Measurements from ENCODE around the gene WBP1. TPM values are rescaled to one million over a fixed set of nuclear protein-coding genes. Genes with fewer than 3 reads are reported as not detected.

WBP1 gene
- total RNA-seq, 2 experiments from 2014 or later = 66.8 to 69.6 TPM

- peaks cover 27% of the 10 kb centered on the region for H3K4me1 Mint-ChIP-seq
- peak within 1 kb of the TSS; percentile 42 for H3K27ac Mint-ChIP-seq
- H3K36me3 Mint-ChIP-seq = peaks cover 2% of the 10 kb centered on the region
- ATAC-seq (ENCODE audit: low read depth) (peak; percentile 12), DNase-seq (peak; percentile 46)
- peak within 1 kb of the TSS; percentile 87 for H3K4me3 Mint-ChIP-seq
- POLR2A ChIA-PET = interaction anchor here (0.7 to 3.2 kb wide), 4 partner anchors 16 to 30 kb away, joined by 3 to 12 read pairs (median 6); partner anchors contain the start of genes AUP1, CCDC142, HTRA2 and TTC31
- peaks cover 54% of the 10 kb centered on the region for H3K27me3 Mint-ChIP-seq
- H3K9me3 Mint-ChIP-seq = no peaks in the 10 kb centered on the region
Measured at GRCh38 chr2:74499267-74499939, 41.2 kb downstream of the WBP1 start, which contains the start of gene LBX2. LBX2 (minus strand) TSS chr2:74499603; CDS start chr2:74499537, 66 bp downstream.

GRCh38 chr2:74499940-74500577 lies 41.8 kb downstream of the WBP1 start:
- DNase-seq (no peak), ATAC-seq (ENCODE audit: low read depth) (no peak)
- peaks cover 8% of the 10 kb centered on the region for H3K36me3 Mint-ChIP-seq
- H3K27me3 Mint-ChIP-seq = peaks cover 54% of the 10 kb centered on the region
- peaks cover 32% of the 10 kb centered on the region for H3K4me1 Mint-ChIP-seq
- no peak overlapping the region for H3K27ac Mint-ChIP-seq
- peak overlapping the region; percentile 25 for H3K4me3 Mint-ChIP-seq
- POLR2A ChIA-PET = interaction anchor here (0.7 to 3.2 kb wide), 7 partner anchors 12 to 86 kb away, joined by 3 to 12 read pairs (median 4); partner anchors contain the start of genes AUP1, CCDC142, HTRA2 and TTC31
- H3K9me3 Mint-ChIP-seq = no peaks in the 10 kb centered on the region

DNA sequence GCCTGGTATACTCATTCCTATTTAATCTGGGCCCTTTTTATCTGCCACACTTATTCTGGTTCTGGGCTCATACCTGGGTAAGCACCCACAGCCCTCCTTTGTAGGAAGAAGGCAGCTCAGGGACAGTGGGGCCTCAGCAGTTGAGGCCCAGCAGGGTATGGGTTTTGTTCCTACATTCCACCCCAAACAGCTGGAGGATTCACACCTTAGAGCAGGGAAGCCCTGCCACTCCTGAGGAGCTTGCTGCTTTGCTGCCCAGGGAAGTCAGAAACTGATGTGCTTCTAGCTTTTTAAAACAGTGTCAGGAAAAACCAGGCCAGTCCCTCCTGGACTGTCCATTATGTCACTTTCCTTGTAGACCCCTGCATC lies 42.3 kb downstream of the WBP1 start:
- H3K36me3 Mint-ChIP-seq = peaks cover 9% of the 10 kb centered on the region
- POLR2A ChIA-PET = interaction anchor here (0.8 to 3.2 kb wide), 5 partner anchors 12 to 85 kb away, joined by 4 to 12 read pairs (median 4); partner anchors contain the start of genes AUP1, CCDC142, HTRA2 and TTC31
- no peak overlapping the region for H3K27ac Mint-ChIP-seq
- ATAC-seq (ENCODE audit: low read depth) (no peak), DNase-seq (no peak)
- H3K27me3 Mint-ChIP-seq = peaks cover 54% of the 10 kb centered on the region
- H3K4me3 Mint-ChIP-seq = no peak overlapping the region
- peaks cover 36% of the 10 kb centered on the region for H3K4me1 Mint-ChIP-seq
- no peaks in the 10 kb centered on the region for H3K9me3 Mint-ChIP-seq

GRCh38 chr2:74501335-74502071 lies 43.3 kb downstream of the WBP1 start:
- H3K27me3 Mint-ChIP-seq = peaks cover 54% of the 10 kb centered on the region
- H3K4me3 Mint-ChIP-seq = peak overlapping the region; percentile 79
- POLR2A ChIA-PET = interaction anchor here (1.1 to 1.8 kb wide), 4 partner anchors 11 to 110 kb away, joined by 3 to 8 read pairs (median 4); partner anchors contain the start of genes AUP1 and HTRA2

GRCh38 chr2:74502147-74502719 lies 44.0 kb downstream of the WBP1 start:
- Mint-ChIP-seq H3K9me3 (no peaks in the 10 kb centered on the region), H3K27me3 (peaks cover 52% of the 10 kb centered on the region), H3K36me3 (peaks cover 13% of the 10 kb centered on the region), H3K4me1 (peaks cover 44% of the 10 kb centered on the region), H3K27ac (peak overlapping the region; percentile 20), H3K4me3 (peak overlapping the region; percentile 79)
- DNase-seq (no peak), ATAC-seq (ENCODE audit: low read depth) (no peak)
- POLR2A ChIA-PET = interaction anchor here (1.2 to 2.2 kb wide), 3 partner anchors 20 to 111 kb away, joined by 3 to 14 read pairs (median 8); partner anchors contain the start of genes AUP1, CCDC142, HTRA2 and TTC31

More at GRCh38 chr2:74501335-74502071, 43.3 kb downstream of the WBP1 start:
- ATAC-seq (ENCODE audit: low read depth) = no peak
- peaks cover 41% of the 10 kb centered on the region for H3K4me1 Mint-ChIP-seq
- H3K27ac Mint-ChIP-seq = no peak overlapping the region
- peaks cover 10% of the 10 kb centered on the region for H3K36me3 Mint-ChIP-seq
- no peak for DNase-seq
- H3K9me3 Mint-ChIP-seq = no peaks in the 10 kb centered on the region

- Mint-ChIP-seq H3K4me1 (peaks cover 40% of the 10 kb centered on the region), H3K27me3 (peaks cover 46% of the 10 kb centered on the region), H3K4me3 (peak overlapping the region; percentile 79), H3K9me3 (no peaks in the 10 kb centered on the region), H3K27ac (peak overlapping the region; percentile 20), H3K36me3 (peaks cover 14% of the 10 kb centered on the region)
- ATAC-seq (ENCODE audit: low read depth) (peak; percentile 28), DNase-seq (peak; percentile 76)
- POLR2A ChIA-PET = interaction anchor here (0.9 to 2.2 kb wide), 5 partner anchors 12 to 45 kb away, joined by 3 to 14 read pairs (median 5); partner anchors contain the start of genes CCDC142, MRPL53, TLX2 and TTC31
Measured at GRCh38 chr2:74502720-74503505, 44.7 kb downstream of the WBP1 start.

GRCh38 chr2:74503506-74504475 lies 45.6 kb downstream of the WBP1 start:
- Mint-ChIP-seq H3K4me1 (peaks cover 39% of the 10 kb centered on the region), H3K27me3 (peaks cover 41% of the 10 kb centered on the region), H3K4me3 (peak overlapping the region; percentile 79), H3K9me3 (no peaks in the 10 kb centered on the region), H3K36me3 (peaks cover 14% of the 10 kb centered on the region), H3K27ac (peak overlapping the region; percentile 20)
- no peak for ATAC-seq (ENCODE audit: low read depth)
- DNase-seq = no peak
- POLR2A ChIA-PET = interaction anchor here (0.9 to 2.2 kb wide), 6 partner anchors 11 to 46 kb away, joined by 3 to 14 read pairs (median 4); partner anchors contain the start of genes CCDC142, MRPL53, TLX2 and TTC31

DNA sequence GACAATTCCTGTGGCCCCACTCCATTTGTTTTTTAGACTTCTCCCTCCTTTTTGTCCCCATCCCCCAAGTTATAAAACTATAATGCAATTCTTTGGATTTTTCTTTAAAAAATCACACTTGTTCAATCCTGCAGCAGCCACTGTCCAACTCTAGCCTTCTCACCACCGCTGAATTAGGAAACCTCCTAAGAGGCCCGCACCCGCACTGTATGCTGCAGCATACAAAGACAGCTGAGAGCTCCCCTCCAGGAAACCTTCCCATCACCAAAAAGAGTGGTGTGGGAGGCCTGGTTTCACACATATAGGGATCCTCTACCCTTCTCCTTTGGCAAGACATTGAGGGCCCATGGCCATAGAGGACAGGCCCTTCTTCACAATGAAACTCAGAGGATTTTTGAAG lies 46.4 kb downstream of the WBP1 start:
- H3K36me3 Mint-ChIP-seq = peaks cover 14% of the 10 kb centered on the region
- peaks cover 34% of the 10 kb centered on the region for H3K4me1 Mint-ChIP-seq
- DNase-seq = no peak
- ATAC-seq (ENCODE audit: low read depth) = no peak
- peak overlapping the region; percentile 12 for H3K4me3 Mint-ChIP-seq
- H3K27ac Mint-ChIP-seq = no peak overlapping the region
- peaks cover 36% of the 10 kb centered on the region for H3K27me3 Mint-ChIP-seq
- POLR2A ChIA-PET = interaction anchor here (0.5 to 2.1 kb wide), 4 partner anchors 10 to 86 kb away, joined by 3 to 8 read pairs (median 3); partner anchors contain the start of genes MRPL53 and TLX2
- H3K9me3 Mint-ChIP-seq = no peaks in the 10 kb centered on the region

- DNase-seq (no peak), ATAC-seq (ENCODE audit: low read depth) (no peak)
- Mint-ChIP-seq H3K27me3 (peaks cover 30% of the 10 kb centered on the region), H3K4me1 (peaks cover 35% of the 10 kb centered on the region), H3K27ac (no peak overlapping the region), H3K36me3 (peaks cover 14% of the 10 kb centered on the region), H3K9me3 (no peaks in the 10 kb centered on the region), H3K4me3 (no peak overlapping the region)
- POLR2A ChIA-PET = interaction anchor here (1.6 to 5.2 kb wide), 3 partner anchors 24 to 47 kb away, joined by 5 to 19 read pairs (median 8); partner anchors contain the start of genes CCDC142, MRPL53, TTC31 and WBP1
Measured at GRCh38 chr2:74505448-74506246, 47.4 kb downstream of the WBP1 start.

DNA sequence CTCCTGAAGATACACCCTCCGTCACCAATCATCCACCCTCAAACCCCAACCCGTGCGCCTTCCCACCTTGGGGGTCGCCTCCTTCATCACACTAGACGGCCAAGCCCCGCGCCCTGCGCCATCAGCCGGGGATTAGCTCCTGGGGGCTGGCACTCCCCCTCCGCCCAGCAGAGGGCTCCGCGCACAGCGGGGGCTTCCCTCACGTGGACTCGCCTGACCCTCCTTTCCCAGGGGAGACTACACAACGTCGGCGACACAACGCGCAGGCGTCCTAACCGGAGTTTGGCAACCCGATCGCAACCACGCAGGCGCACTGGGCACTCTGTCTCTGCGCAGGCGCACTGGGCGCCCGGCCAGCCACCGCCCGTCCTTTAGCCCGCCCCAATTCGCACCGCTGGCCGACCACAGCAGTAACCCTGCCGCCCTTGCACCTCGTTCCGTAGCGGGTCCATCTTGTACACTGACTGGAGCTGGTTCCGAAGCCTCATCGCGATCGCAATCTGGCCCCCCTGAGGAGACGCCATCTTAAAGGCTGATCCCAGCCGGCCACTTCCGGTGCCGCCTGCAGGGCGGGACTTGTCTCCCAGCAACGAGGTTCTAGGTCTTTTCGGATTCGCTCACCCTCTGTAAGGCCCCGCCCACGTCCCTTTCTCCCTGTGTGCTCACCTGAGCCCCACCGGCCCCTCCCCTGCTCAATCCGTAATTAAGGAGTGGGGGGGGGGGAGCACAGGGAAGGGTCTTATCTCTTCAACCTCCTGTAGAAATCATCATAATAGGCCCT lies 49.1 kb downstream of the WBP1 start, which contains the start of gene PCGF1:
Gene PCGF1, minus strand, starts transcription at position 551 of the 781 bp plus-strand sequence. Its CDS starts 27 bp downstream, at position 524.
- Mint-ChIP-seq H3K27ac (peak within 1 kb of the TSS; percentile 99), H3K36me3 (peaks cover 12% of the 10 kb centered on the region), H3K9me3 (no peaks in the 10 kb centered on the region), H3K27me3 (peaks cover 30% of the 10 kb centered on the region), H3K4me1 (peaks cover 32% of the 10 kb centered on the region), H3K4me3 (peak within 1 kb of the TSS; percentile 98)
- DNase-seq = peak; percentile 98
- ATAC-seq (ENCODE audit: low read depth) = peak; percentile 84
- POLR2A ChIA-PET = interaction anchor here (0.7 to 5.2 kb wide), 9 partner anchors 10 to 78 kb away, joined by 3 to 19 read pairs (median 5); partner anchors contain the start of genes CCDC142, LOXL3, TTC31 and WBP1
